Activated CD8-positive, alpha-beta memory T cell treated with anti-CD3 and anti-CD28 coated beads, Interleukin-2, amount 50 U/mL, for 1 hour (primary cell): ENCODE results near the gene ACE.
"Not testable (repeated sequence)": the region's sequence is repeated elsewhere in the genome, so short reads cannot be mapped to it uniquely, and the experiment has no call there.

Experiments
- DNase-seq: peaks from one replicate; pipeline ENCODE4 v3.0.0-alpha.2; 2020; ENCODE audit errors: extremely low read depth

The ACE gene

GRCh38 chr17:63444457-63444856 is 32.4 kb upstream of the ACE start:
- DNase-seq, result no peak

- DNase-seq, result no peak
These were observed 31.8 kb upstream of the ACE start for GRCh38 chr17:63445065-63445464.

- no peak for DNase-seq
These were observed 31.3 kb upstream of the ACE start for GRCh38 chr17:63445571-63445953.

GRCh38 chr17:63445954-63446752 is 30.7 kb upstream of the ACE start, which contains the start of gene CYB561:
CYB561 (minus strand) TSS chr17:63446306; CDS start chr17:63437547, 8,759 bp downstream.
- no peak for DNase-seq

- no peak for DNase-seq
These were observed 29.9 kb upstream of the ACE start for GRCh38 chr17:63446753-63447470.

- no peak for DNase-seq
These were observed 29.3 kb upstream of the ACE start for GRCh38 chr17:63447471-63448009.

GRCh38 chr17:63448655-63449054 is 28.2 kb upstream of the ACE start:
- no peak for DNase-seq

- no peak for DNase-seq
These were observed 26.3 kb upstream of the ACE start for GRCh38 chr17:63450551-63450950.

- DNase-seq, result no peak
These were observed 25.7 kb upstream of the ACE start for GRCh38 chr17:63451150-63451549.

GRCh38 chr17:63452046-63452961 is 24.6 kb upstream of the ACE start:
- DNase-seq, result no peak

GRCh38 chr17:63452962-63453551 is 23.8 kb upstream of the ACE start:
- no peak for DNase-seq

GRCh38 chr17:63454357-63454756 is 22.5 kb upstream of the ACE start:
- not testable (repeated sequence) for DNase-seq

- DNase-seq, result no peak
These were observed 21.9 kb upstream of the ACE start for GRCh38 chr17:63454915-63455314.

GRCh38 chr17:63455417-63455816 is 21.4 kb upstream of the ACE start:
- no peak for DNase-seq

- DNase-seq, result no peak
These were observed 18.4 kb upstream of the ACE start for GRCh38 chr17:63458478-63458877.

GRCh38 chr17:63460018-63460417 is 16.8 kb upstream of the ACE start:
- no peak for DNase-seq

- no peak for DNase-seq
These were observed 13.1 kb upstream of the ACE start for GRCh38 chr17:63463771-63464170.

GRCh38 chr17:63464691-63465236 is 12.1 kb upstream of the ACE start:
- DNase-seq, result no peak

- not testable (repeated sequence) for DNase-seq
These were observed 8.8 kb upstream of the ACE start for GRCh38 chr17:63468099-63468498.

GRCh38 chr17:63474174-63474573 is 2.7 kb upstream of the ACE start:
- DNase-seq, result no peak
